GM21825 (cell line): ENCODE data around the gene CADM2.

Experiments
- ATAC-seq: cut with Tn5 transposase; IDR thresholded peaks from one replicate; pipeline ENCODE4 v1.9.1; 2021; ENCODE audit warnings: mild to moderate bottlenecking, moderate library complexity; ENCODE audit not compliant: unreplicated experiment

The CADM2 gene

GRCh38 chr3:85760342-85760741, 801.6 kb downstream of the CADM2 start:
- no peak for ATAC-seq

GRCh38 chr3:85780806-85781205, 822.0 kb downstream of the CADM2 start:
- ATAC-seq, result no peak

DNA sequence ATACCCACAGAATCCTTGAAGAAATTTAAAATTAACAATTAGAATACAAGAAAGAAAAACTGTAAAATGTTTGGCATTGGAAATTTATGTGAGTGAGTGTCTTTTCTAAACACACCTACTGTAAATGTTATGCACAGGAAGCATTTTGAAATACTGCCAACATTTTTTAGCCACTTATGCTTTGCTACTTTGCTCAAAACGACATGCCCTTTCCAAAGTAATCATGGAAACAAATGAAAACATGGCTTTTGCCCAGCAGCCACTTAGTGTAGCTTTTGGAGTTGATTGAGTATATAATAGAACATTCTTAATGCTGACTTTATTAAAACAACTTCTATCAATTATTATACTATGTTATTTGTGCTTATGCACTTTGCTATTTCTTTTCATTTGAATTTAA, 823.0 kb downstream of the CADM2 start:
- no peak for ATAC-seq

DNA sequence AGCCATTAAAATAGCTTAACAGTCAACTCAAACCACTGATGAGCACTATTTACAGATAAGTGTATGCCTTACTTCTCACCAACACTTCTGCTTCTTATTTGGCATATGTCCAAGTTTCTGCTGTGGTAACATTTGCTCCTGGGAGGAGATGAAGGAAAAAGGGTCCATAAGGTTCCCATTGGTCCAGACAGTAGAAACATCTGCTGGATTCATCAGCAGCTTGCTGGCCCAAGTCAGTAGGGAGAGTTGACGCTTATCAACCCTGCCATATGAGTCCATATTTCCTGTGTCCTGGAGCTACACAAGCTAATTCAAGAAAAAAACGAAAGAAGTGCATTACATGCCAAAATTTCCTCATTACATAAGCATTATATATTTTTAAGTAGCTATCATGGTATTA, 824.5 kb downstream of the CADM2 start:
- ATAC-seq, result no peak

GRCh38 chr3:85785766-85786165, 827.0 kb downstream of the CADM2 start:
- ATAC-seq, result no peak

DNA sequence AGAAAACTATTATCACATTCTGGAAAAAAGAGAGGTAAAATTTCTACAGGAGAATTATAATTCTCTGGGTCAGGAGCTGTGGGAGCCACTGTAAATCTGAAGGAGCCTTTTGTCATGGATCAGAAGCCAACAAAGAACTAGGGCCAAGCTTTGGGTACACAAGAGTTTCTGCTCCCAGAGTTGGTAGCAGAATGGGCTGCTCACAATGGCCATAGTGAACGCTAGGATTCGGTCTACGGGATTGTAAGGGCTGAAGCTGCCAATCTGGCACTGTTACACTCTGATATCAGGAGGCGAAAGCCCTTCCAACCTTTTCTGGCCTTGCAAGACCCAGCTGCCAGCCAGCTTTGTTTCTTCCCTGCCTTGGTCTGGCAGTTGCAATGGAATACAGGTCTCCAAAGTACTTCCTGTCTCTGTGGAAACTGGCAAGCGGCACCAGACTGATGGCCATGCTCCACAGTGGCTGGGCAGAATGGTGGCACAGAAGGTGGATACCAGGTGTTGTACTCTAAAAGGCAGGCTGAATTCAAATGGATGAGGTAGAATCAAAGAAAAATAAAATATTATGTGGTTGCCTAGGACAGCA, 831.7 kb downstream of the CADM2 start:
- no peak for ATAC-seq

- no peak for ATAC-seq
These were observed 837.4 kb downstream of the CADM2 start for GRCh38 chr3:85796140-85796539.

- ATAC-seq, result no peak
These were observed 841.9 kb downstream of the CADM2 start for GRCh38 chr3:85800676-85801075.

DNA sequence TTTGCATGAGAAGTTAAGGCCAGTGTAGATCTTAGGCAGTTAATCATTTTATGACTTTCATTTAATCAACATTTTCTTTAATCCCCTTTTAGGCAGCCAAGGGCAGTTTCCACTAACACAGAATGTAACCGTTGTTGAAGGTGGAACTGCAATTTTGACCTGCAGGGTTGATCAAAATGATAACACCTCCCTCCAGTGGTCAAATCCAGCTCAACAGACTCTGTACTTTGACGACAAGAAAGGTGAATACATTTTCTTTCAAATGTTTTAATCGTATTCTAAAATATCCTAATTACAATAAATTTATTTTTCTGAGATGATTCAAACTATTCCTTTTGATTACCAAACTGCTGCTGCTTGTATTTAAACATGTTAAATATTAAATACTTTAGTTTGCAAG, 843.2 kb downstream of the CADM2 start:
- ATAC-seq, result no peak

DNA sequence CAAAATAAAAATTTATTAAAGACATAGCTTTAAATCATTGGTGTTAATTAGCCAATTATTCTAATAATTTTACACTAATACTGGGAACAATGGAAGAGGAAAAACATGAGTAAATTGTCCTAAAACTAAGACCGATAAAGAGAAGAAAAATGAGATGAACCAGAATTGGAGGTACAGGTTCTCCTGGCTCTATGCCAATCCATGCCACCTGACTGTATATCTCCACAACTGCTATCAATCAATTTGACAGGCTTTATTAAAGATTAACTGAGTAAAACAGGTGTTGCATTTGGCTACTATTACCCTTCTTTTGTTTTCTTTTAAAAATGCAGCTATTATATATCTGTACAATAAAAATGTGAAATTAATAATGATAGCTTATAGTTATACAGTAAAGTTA, 850.0 kb downstream of the CADM2 start:
- no peak for ATAC-seq

DNA sequence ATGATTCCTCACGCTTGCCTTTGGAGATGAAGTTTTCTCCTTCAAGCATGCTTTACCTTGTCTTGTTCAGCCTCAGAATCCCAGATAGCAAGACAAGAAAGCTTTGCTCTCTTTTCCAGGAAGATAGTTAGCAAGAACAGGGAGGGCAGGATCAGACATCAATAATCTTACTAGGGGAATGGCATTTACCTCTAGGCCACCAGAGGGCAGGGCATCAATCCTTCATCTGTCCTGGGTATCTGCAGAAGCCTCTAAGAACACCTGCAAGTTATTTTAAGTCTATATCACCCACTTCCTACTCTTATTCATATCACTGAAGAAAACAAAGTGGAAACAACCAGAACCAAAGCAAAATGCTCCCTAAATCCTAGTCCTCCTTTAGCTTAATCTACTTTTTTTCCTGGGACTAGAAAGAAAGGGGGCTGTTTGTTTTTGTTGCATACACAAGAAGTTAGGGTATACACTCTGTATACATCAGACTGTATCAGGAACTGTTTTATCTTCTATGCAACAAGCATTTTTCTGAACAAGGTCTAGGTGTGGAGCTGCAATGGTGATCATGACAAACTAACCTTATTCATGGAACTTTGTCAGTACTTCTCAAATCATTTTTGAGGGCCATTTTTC, 862.5 kb downstream of the CADM2 start:
- ATAC-seq, result peak; percentile 67

DNA sequence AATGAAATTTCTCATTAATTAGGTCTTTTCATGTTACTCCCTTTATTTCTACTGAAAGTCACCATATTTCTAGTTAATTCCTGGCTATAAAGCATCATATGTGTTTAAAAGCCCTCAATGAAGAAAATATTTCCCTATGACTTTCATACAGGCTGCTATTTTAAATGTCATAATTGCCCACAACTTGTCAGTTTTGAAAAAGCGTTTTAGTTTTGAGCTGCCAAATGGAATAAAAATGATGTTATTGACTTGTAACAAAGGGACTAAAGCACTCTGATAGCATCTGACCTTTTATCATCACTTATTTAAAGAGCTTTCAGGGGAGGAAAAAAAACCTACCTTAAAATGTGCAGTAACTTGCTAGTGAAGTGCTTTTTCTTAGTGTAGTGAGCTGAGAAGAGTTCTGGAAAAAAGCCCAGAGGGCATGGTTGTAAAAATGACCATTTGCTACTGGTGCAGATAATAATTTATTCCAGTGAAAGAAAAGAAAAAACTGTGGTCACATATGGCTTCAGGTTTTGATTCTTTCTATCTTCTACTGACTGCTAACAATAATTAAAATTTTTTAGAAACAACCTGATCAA, 877.2 kb downstream of the CADM2 start:
- ATAC-seq, result no peak

- ATAC-seq, result no peak
These were observed 878.6 kb downstream of the CADM2 start for GRCh38 chr3:85837402-85837801.

DNA sequence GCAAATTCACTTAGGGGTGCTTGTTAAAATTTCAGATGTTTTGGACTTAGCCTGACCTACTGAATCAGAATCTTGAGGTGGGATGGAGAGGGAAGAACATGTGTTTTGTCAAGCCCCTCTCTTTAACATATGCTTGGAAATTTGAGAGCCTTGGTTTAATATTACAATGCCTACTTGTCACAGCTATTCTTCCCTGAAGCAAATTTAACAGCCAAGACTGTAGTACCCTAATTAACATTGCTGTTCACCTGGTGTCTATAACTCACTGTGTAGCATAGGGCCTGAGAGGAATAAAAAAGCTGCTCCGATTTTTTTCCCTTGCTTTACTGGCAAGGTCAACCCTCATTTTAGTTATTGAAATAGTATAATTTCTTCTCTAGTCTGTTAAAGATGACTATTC, 880.1 kb downstream of the CADM2 start:
- ATAC-seq, result no peak

DNA sequence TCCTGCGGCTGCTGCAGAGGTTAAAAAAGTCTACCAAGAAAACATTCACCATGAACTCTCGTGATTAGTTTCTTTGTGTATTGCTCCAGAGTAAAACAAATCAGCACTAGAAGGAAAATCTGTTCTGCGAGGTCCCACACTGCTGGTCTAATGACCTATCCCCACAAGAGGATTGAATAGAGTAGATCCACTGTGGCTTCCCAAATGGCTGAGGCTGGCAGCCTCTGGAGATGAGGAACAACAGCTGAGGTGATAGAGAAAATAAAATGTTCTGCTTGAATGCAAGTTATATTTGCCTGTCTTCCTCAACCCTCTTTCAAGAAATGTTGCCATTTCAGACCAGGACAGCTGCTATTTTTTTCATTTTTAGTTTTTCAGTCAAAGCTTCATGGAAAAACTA, 883.3 kb downstream of the CADM2 start:
- no peak for ATAC-seq

- no peak for ATAC-seq
These were observed 888.2 kb downstream of the CADM2 start for GRCh38 chr3:85846940-85847339.

- no peak for ATAC-seq
These were observed 892.3 kb downstream of the CADM2 start for GRCh38 chr3:85851071-85851470.

DNA sequence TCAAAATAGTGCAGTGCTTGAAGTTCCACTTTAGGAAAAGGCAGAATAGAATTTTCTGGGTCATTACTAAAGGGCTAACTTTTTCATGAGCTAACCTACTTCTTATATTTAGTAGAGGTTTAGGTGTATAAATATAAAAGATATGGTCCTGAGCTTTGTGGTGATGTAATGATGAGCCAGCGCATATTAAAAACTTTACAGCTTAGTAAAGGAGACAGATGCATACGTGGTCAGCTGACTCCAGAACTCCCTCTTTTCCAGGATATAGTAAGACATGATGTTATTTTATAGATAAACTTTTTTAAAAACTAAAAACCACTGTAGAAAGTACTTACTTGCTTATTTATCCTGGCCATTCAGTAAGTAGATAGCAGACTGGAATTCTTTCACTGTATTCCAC, 895.0 kb downstream of the CADM2 start:
- ATAC-seq, result no peak

- ATAC-seq, result no peak
These were observed 904.2 kb downstream of the CADM2 start for GRCh38 chr3:85862893-85863455.

DNA sequence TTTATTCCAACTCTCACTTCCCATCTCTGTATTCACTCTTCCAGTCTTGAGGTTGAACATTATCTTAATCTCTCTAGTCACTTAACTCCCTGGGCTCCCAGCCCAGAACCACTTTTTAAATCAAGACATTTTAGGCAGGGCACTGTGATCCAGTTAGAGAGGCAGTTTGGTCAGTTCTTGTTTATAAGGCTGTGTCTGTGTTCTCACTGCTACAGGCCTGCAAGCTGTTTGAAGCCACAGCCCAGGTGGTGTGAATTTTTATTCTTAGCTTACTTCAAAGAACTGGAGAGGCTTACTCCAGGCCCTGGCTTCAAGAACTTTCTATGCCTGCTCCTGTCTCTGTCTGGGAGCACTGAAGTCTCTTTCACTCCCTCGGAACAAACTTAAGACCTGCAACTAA, 906.1 kb downstream of the CADM2 start:
- no peak for ATAC-seq

DNA sequence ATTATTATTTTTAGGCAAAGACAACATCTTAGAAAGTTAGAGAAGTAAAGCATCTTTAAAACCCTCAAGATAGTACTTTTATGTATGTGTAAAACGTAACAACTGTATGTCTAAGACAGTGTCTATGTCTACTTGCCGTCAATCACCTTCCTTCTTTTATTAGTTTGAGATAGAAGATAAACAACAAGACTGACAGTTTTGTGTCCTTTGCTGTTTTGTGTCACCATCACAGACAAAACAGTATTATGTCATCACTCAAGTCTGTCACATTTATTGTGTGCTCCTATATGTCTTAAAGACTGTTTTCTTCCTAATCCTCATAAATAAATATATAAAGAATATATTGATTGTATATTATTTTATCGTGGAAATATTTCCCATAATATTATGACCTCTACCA, 908.3 kb downstream of the CADM2 start:
- no peak for ATAC-seq

- ATAC-seq, result no peak
These were observed 916.8 kb downstream of the CADM2 start for GRCh38 chr3:85875589-85875988.
